Neural cell (in vitro differentiated cells): Measurements from ENCODE around the gene GZMM.

Source experiments
- EP300 ChIP-seq: fragments of 450-650 bp; conservative IDR thresholded peaks from 2 replicates; pipeline ENCODE4 v1.6.1; 2014; ENCODE audit warnings: antibody characterized with exemption, mild to moderate bottlenecking, moderate library complexity; ENCODE audit not compliant: poor library complexity, severe bottlenecking
- EZH2 ChIP-seq: fragments of 200-600, 300-800 bp; shearing (Covaris generic), sonication (generic); IDR thresholded peaks from 2 replicates; pipeline ENCODE4 v1.6.1; 2014; ENCODE audit warnings: antibody characterized with exemption, low read length, borderline replicate concordance, mild to moderate bottlenecking; ENCODE audit not compliant: insufficient read depth, poor library complexity, severe bottlenecking
- MXI1 ChIP-seq: fragments of 450-650 bp; conservative IDR thresholded peaks from 2 replicates; pipeline ENCODE4 v1.6.1; 2014; ENCODE audit warnings: antibody characterized with exemption, mild to moderate bottlenecking; ENCODE audit not compliant: poor library complexity, severe bottlenecking
- POLR2AphosphoS5 ChIP-seq: IDR thresholded peaks from 2 replicates; pipeline ENCODE4 v1.6.1; 2012
- SMC3 ChIP-seq: fragments of 450-650 bp; conservative IDR thresholded peaks from 2 replicates; pipeline ENCODE4 v1.6.1; 2014; ENCODE audit warnings: antibody characterized with exemption, mild to moderate bottlenecking, moderate library complexity; ENCODE audit not compliant: poor library complexity
- TAF1 ChIP-seq: IDR thresholded peaks from 2 replicates; pipeline ENCODE4 v1.6.1; 2012; ENCODE audit warnings: low read depth
- TF ChIP-seq, protein P1 (sequence below): fragments of 450-650 bp; IDR thresholded peaks from 2 replicates; pipeline ENCODE4 v1.5.1; 2014; ENCODE audit warnings: antibody characterized with exemption, mild to moderate bottlenecking, moderate library complexity; ENCODE audit not compliant: poor library complexity, severe bottlenecking
- TF ChIP-seq, protein P2 (sequence below): IDR thresholded peaks from 2 replicates; pipeline ENCODE4 v1.6.1; 2012; ENCODE audit warnings: borderline replicate concordance

GRCh38 chr19:555474-555808 lies 11.6 kb downstream of the GZMM start:
- TF ChIP-seq, protein P1, sequence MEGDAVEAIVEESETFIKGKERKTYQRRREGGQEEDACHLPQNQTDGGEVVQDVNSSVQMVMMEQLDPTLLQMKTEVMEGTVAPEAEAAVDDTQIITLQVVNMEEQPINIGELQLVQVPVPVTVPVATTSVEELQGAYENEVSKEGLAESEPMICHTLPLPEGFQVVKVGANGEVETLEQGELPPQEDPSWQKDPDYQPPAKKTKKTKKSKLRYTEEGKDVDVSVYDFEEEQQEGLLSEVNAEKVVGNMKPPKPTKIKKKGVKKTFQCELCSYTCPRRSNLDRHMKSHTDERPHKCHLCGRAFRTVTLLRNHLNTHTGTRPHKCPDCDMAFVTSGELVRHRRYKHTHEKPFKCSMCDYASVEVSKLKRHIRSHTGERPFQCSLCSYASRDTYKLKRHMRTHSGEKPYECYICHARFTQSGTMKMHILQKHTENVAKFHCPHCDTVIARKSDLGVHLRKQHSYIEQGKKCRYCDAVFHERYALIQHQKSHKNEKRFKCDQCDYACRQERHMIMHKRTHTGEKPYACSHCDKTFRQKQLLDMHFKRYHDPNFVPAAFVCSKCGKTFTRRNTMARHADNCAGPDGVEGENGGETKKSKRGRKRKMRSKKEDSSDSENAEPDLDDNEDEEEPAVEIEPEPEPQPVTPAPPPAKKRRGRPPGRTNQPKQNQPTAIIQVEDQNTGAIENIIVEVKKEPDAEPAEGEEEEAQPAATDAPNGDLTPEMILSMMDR: no peak
- no peak for TF ChIP-seq POLR2AphosphoS5
- TF ChIP-seq, protein P2, sequence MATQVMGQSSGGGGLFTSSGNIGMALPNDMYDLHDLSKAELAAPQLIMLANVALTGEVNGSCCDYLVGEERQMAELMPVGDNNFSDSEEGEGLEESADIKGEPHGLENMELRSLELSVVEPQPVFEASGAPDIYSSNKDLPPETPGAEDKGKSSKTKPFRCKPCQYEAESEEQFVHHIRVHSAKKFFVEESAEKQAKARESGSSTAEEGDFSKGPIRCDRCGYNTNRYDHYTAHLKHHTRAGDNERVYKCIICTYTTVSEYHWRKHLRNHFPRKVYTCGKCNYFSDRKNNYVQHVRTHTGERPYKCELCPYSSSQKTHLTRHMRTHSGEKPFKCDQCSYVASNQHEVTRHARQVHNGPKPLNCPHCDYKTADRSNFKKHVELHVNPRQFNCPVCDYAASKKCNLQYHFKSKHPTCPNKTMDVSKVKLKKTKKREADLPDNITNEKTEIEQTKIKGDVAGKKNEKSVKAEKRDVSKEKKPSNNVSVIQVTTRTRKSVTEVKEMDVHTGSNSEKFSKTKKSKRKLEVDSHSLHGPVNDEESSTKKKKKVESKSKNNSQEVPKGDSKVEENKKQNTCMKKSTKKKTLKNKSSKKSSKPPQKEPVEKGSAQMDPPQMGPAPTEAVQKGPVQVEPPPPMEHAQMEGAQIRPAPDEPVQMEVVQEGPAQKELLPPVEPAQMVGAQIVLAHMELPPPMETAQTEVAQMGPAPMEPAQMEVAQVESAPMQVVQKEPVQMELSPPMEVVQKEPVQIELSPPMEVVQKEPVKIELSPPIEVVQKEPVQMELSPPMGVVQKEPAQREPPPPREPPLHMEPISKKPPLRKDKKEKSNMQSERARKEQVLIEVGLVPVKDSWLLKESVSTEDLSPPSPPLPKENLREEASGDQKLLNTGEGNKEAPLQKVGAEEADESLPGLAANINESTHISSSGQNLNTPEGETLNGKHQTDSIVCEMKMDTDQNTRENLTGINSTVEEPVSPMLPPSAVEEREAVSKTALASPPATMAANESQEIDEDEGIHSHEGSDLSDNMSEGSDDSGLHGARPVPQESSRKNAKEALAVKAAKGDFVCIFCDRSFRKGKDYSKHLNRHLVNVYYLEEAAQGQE: no peak
- TF ChIP-seq MXI1: no peak
- TF ChIP-seq EZH2: no peak
- no peak for TF ChIP-seq TAF1
- TF ChIP-seq EP300: no peak
- TF ChIP-seq SMC3: no peak
